Glutamatergic neuron (in vitro differentiated cells): Measurements from ENCODE around the gene MBD1. TPM values are rescaled to one million over a fixed set of nuclear protein-coding genes. Genes with fewer than 3 reads are reported as not detected.
A peak's percentile ranks its signal among the peaks of the same experiment; 100 is the strongest.

Source experiments
- DNase-seq: peaks from one replicate; pipeline ENCODE4 v3.0.0; 2022
- H3K27ac Mint-ChIP-seq: one replicate; pipeline ENCODE4 v1.8.0; 2020; ENCODE audit warnings: mild to moderate bottlenecking, mixed read lengths, inconsistent platforms; ENCODE audit not compliant: unreplicated experiment
- H3K27me3 Mint-ChIP-seq: one replicate; pipeline ENCODE4 v1.8.0; 2020; ENCODE audit warnings: mild to moderate bottlenecking, moderate library complexity, mixed read lengths, inconsistent platforms; ENCODE audit not compliant: unreplicated experiment
- H3K36me3 Mint-ChIP-seq: one replicate; pipeline ENCODE4 v1.8.0; 2020; ENCODE audit warnings: mild to moderate bottlenecking, mixed read lengths, inconsistent platforms; ENCODE audit not compliant: unreplicated experiment
- H3K4me1 Mint-ChIP-seq: one replicate; pipeline ENCODE4 v1.8.0; 2020; ENCODE audit warnings: mild to moderate bottlenecking, low read depth, mixed read lengths, inconsistent platforms; ENCODE audit not compliant: unreplicated experiment
- H3K4me3 Mint-ChIP-seq: one replicate; pipeline ENCODE4 v1.8.0; 2020; ENCODE audit warnings: mild to moderate bottlenecking, mixed read lengths, inconsistent platforms; ENCODE audit not compliant: unreplicated experiment
- H3K9me3 Mint-ChIP-seq: one replicate; pipeline ENCODE4 v1.8.0; 2020; ENCODE audit warnings: mild to moderate bottlenecking, moderate library complexity, mixed read lengths, inconsistent platforms; ENCODE audit not compliant: unreplicated experiment
- total RNA-seq: library from RNA; stranded (reverse); fragmentation: NEBNext Ultra II Directional; extraction: Animal tissue kit (Norgen Biotek cat#: 25700); gene quantifications from one replicate; pipeline ENCODE4 v1.2.1, GENCODE V29; 2021; ENCODE audit not compliant: unreplicated experiment
- TF ChIP-seq, protein P1 (sequence below): fragments of 200-600 bp; sonication (generic); IDR thresholded peaks from one replicate; pipeline ENCODE4 v1.5.0; 2021; ENCODE audit not compliant: partially characterized antibody, unreplicated experiment

The MBD1 gene
- total RNA-seq, 1 donor from 2014 or later = 91.0 TPM

- DNase-seq = peak; percentile 86
- Mint-ChIP-seq H3K27me3 (peaks cover 2% of the 10 kb centered on the region), H3K4me1 (peaks cover 2% of the 10 kb centered on the region), H3K4me3 (peak overlapping the region; percentile 94), H3K36me3 (no peaks in the 10 kb centered on the region), H3K9me3 (no peaks in the 10 kb centered on the region), H3K27ac (no peak overlapping the region)
- TF ChIP-seq, protein P1, sequence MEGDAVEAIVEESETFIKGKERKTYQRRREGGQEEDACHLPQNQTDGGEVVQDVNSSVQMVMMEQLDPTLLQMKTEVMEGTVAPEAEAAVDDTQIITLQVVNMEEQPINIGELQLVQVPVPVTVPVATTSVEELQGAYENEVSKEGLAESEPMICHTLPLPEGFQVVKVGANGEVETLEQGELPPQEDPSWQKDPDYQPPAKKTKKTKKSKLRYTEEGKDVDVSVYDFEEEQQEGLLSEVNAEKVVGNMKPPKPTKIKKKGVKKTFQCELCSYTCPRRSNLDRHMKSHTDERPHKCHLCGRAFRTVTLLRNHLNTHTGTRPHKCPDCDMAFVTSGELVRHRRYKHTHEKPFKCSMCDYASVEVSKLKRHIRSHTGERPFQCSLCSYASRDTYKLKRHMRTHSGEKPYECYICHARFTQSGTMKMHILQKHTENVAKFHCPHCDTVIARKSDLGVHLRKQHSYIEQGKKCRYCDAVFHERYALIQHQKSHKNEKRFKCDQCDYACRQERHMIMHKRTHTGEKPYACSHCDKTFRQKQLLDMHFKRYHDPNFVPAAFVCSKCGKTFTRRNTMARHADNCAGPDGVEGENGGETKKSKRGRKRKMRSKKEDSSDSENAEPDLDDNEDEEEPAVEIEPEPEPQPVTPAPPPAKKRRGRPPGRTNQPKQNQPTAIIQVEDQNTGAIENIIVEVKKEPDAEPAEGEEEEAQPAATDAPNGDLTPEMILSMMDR = no peak
Measured at GRCh38 chr18:50307738-50308470, 26.6 kb upstream of the MBD1 start.

- H3K27ac Mint-ChIP-seq = no peak overlapping the region
Measured at GRCh38 chr18:50307400-50307737, 26.0 kb upstream of the MBD1 start.

DNA sequence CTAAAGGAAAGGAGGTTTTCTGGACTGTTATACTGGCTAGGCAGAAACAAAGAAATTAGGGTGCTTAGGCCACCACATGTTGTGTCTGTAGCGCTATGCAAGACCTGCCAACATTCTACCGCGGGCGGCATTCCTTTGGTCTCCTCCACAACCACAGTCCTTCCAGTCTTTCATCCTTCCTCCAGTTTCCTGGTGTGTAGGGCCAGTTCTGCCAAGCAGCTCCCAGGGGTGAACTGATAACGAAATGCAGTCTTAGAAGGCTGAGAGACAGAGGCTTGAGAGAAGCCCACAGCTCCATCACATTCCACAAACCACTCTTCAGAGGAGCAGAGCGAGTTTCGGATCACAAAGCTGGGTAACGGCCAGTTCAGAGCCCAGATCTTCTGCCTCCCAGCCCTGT, 25.6 kb upstream of the MBD1 start:
- DNase-seq = no peak
- no peaks in the 10 kb centered on the region for H3K9me3 Mint-ChIP-seq
- H3K36me3 Mint-ChIP-seq = no peaks in the 10 kb centered on the region
- peaks cover 2% of the 10 kb centered on the region for H3K27me3 Mint-ChIP-seq
- peaks cover 2% of the 10 kb centered on the region for H3K4me1 Mint-ChIP-seq
- TF ChIP-seq, protein P1 = no peak
- H3K4me3 Mint-ChIP-seq = peak overlapping the region; percentile 94
- no peak overlapping the region for H3K27ac Mint-ChIP-seq

More at GRCh38 chr18:50307400-50307737, 26.0 kb upstream of the MBD1 start:
- H3K36me3 Mint-ChIP-seq = no peaks in the 10 kb centered on the region
- H3K27me3 Mint-ChIP-seq = peaks cover 2% of the 10 kb centered on the region
- peaks cover 2% of the 10 kb centered on the region for H3K4me1 Mint-ChIP-seq
- no peak for DNase-seq
- H3K4me3 Mint-ChIP-seq = peak overlapping the region; percentile 94
- TF ChIP-seq, protein P1 = no peak
- H3K9me3 Mint-ChIP-seq = no peaks in the 10 kb centered on the region

- Mint-ChIP-seq H3K4me3 (no peak overlapping the region), H3K36me3 (no peaks in the 10 kb centered on the region), H3K27me3 (peaks cover under 1% of the 10 kb centered on the region), H3K9me3 (peaks cover 1% of the 10 kb centered on the region), H3K27ac (no peak overlapping the region), H3K4me1 (no peaks in the 10 kb centered on the region)
- TF ChIP-seq, protein P1 = no peak
- no peak for DNase-seq
Measured at GRCh38 chr18:50301074-50301473, 19.8 kb upstream of the MBD1 start.

DNA sequence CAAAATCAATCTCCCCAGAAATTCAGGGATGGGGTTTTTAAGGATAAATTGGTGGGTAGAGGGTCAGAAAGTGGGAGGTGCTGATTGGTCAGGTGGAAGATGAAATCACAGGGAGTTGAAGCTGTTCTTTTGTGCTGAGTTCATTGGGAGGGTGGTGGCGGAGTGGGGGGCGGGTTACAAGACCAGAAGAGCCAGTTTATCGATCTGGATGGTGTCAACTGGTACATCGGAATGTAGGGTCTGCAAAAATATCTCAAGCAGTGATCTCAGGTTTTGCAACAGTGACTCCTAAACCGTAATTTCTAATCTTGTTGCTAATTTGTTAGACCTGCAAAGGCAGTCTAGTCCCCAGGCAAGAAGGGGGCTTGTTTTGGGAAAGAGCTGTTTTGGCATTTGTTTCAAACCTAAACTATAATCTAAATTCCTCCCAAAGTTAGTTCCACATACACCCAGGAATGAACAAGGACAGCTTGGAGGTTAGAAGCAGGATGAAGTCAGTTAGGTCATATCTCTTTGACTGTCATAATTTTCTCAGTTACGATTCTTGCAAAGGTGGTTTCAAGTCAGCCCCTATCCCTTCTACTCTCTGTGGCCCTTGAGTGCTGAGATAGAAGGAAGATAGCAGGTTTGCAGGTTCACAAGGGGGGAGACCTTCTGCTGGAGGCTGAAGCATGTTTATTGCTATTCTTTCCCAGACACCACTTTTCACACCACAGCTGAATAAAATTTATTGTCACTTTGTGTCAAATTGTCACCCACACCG, 18.5 kb upstream of the MBD1 start:
- Mint-ChIP-seq H3K27me3 (no peaks in the 10 kb centered on the region), H3K4me1 (no peaks in the 10 kb centered on the region), H3K4me3 (no peak overlapping the region), H3K27ac (no peak overlapping the region), H3K9me3 (peaks cover 3% of the 10 kb centered on the region), H3K36me3 (no peaks in the 10 kb centered on the region)
- no peak for DNase-seq
- TF ChIP-seq, protein P1 = no peak
